Skeletal muscle tissue (tissue), 4 donors: ENCODE data around the gene CHN2. TPM values are rescaled to one million over a fixed set of nuclear protein-coding genes. Genes with fewer than 3 reads are reported as not detected.

Experiments
- H3K27ac ChIP-seq: one replicate; pipeline ENCODE4 v1.7.0; 2013; ENCODE audit warnings: mild to moderate bottlenecking, low read depth, low read length, inconsistent platforms
- H3K27me3 ChIP-seq, 3 donors: one replicate each; pipeline ENCODE4 v1.7.0; 2013; ENCODE audit warnings: low read length in 3 of 3; ENCODE audit not compliant: control insufficient read depth in 3 of 3, insufficient read depth in 3 of 3
- H3K36me3 ChIP-seq, 3 donors: one replicate each; pipeline ENCODE4 v1.7.0; 2013; ENCODE audit warnings: low read length in 3 of 3; ENCODE audit not compliant: control insufficient read depth in 3 of 3, insufficient read depth in 3 of 3
- H3K4me1 ChIP-seq, 3 donors: one replicate each; pipeline ENCODE4 v1.7.0; 2013; ENCODE audit warnings: low read length in 3 of 3, mild to moderate bottlenecking in 3 of 3; ENCODE audit not compliant: control insufficient read depth in 3 of 3, insufficient read depth in 3 of 3
- H3K4me3 ChIP-seq, 3 donors: one replicate each; pipeline ENCODE4 v1.7.0; 2013; ENCODE audit warnings: low read length in 3 of 3
- H3K9ac ChIP-seq, 3 donors: one replicate each; pipeline ENCODE4 v1.7.0; 2013; ENCODE audit warnings: low read length in 3 of 3, mild to moderate bottlenecking in 3 of 3, moderate library complexity in 2 of 3, low read depth in 1 of 3
- H3K9me3 ChIP-seq, 3 donors: one replicate each; pipeline ENCODE4 v1.7.0; 2013; ENCODE audit warnings: low read length in 3 of 3; ENCODE audit not compliant: control insufficient read depth in 3 of 3
- total RNA-seq: library from RNA; depleted of rRNA; stranded (reverse); fragments of >200 nt; gene quantifications from one replicate; pipeline ENCODE4 v1.2.3, GENCODE V29; 2014
- donor health status: Osteomylitis.

Gene CHN2
- total RNA-seq, 1 donor from 2014 or later: 11.0 TPM

GRCh38 chr7:29288181-29289091, 93.9 kb downstream of the CHN2 start:
- Histone ChIP-seq H3K9ac (no peak overlapping the region), H3K4me1 (no peaks in the 10 kb centered on the region), H3K27me3 (no peaks in the 10 kb centered on the region), H3K9me3 (no peaks in the 10 kb centered on the region), H3K36me3 (no peaks in the 10 kb centered on the region), H3K27ac (no peak overlapping the region), H3K4me3 (no peak overlapping the region)

GRCh38 chr7:29289156-29290021, 94.8 kb downstream of the CHN2 start:
- no peak overlapping the region for H3K9ac ChIP-seq
- H3K9me3 ChIP-seq: no peaks in the 10 kb centered on the region
- no peaks in the 10 kb centered on the region for H3K36me3 ChIP-seq
- no peak overlapping the region for H3K4me3 ChIP-seq
- H3K4me1 ChIP-seq: no peaks in the 10 kb centered on the region
- H3K27me3 ChIP-seq: no peaks in the 10 kb centered on the region
- no peak overlapping the region for H3K27ac ChIP-seq

GRCh38 chr7:29290829-29291228, 96.3 kb downstream of the CHN2 start:
- Histone ChIP-seq H3K27ac (no peak overlapping the region), H3K4me1 (no peaks in the 10 kb centered on the region)

GRCh38 chr7:29291723-29292618, 97.4 kb downstream of the CHN2 start:
- Histone ChIP-seq H3K9ac (no peak overlapping the region), H3K27ac (no peak overlapping the region), H3K4me1 (no peaks in the 10 kb centered on the region), H3K4me3 (no peak overlapping the region), H3K9me3 (no peaks in the 10 kb centered on the region), H3K27me3 (no peaks in the 10 kb centered on the region), H3K36me3 (no peaks in the 10 kb centered on the region)

More at GRCh38 chr7:29290829-29291228, 96.3 kb downstream of the CHN2 start:
- Histone ChIP-seq H3K36me3 (no peaks in the 10 kb centered on the region), H3K9ac (no peak overlapping the region), H3K4me3 (no peak overlapping the region), H3K9me3 (no peaks in the 10 kb centered on the region), H3K27me3 (no peaks in the 10 kb centered on the region)

- no peaks in the 10 kb centered on the region for H3K36me3 ChIP-seq
- no peaks in the 10 kb centered on the region for H3K4me1 ChIP-seq
- no peak overlapping the region for H3K9ac ChIP-seq
- no peak overlapping the region for H3K4me3 ChIP-seq
- no peak overlapping the region for H3K27ac ChIP-seq
- H3K9me3 ChIP-seq: no peaks in the 10 kb centered on the region
- H3K27me3 ChIP-seq: no peaks in the 10 kb centered on the region
These were observed 98.5 kb downstream of the CHN2 start for GRCh38 chr7:29292886-29293658.

GRCh38 chr7:29296421-29296820, 101.8 kb downstream of the CHN2 start:
- H3K9ac ChIP-seq: no peak overlapping the region
- H3K4me1 ChIP-seq: peaks cover 0 to 3% (median 0%) of the 10 kb centered on the region in 3 donors
- H3K27me3 ChIP-seq: no peaks in the 10 kb centered on the region
- peaks cover 0 to 2% (median 0%) of the 10 kb centered on the region in 3 donors for H3K9me3 ChIP-seq
- no peak overlapping the region for H3K27ac ChIP-seq
- H3K36me3 ChIP-seq: no peaks in the 10 kb centered on the region
- H3K4me3 ChIP-seq: no peak overlapping the region

GRCh38 chr7:29297194-29297890, 102.8 kb downstream of the CHN2 start:
- H3K4me1 ChIP-seq: peaks cover 0 to 3% (median 0%) of the 10 kb centered on the region in 3 donors
- no peaks in the 10 kb centered on the region for H3K36me3 ChIP-seq
- H3K27ac ChIP-seq: no peak overlapping the region
- H3K4me3 ChIP-seq: no peak overlapping the region
- no peak overlapping the region for H3K9ac ChIP-seq
- H3K27me3 ChIP-seq: no peaks in the 10 kb centered on the region
- H3K9me3 ChIP-seq: peaks cover 0 to 2% (median 0%) of the 10 kb centered on the region in 3 donors

GRCh38 chr7:29299086-29299485, 104.5 kb downstream of the CHN2 start:
- Histone ChIP-seq H3K36me3 (no peaks in the 10 kb centered on the region), H3K4me3 (no peak overlapping the region), H3K4me1 (peaks cover 0 to 3% (median 0%) of the 10 kb centered on the region in 3 donors), H3K27ac (no peak overlapping the region), H3K9me3 (peaks cover 0 to 2% (median 0%) of the 10 kb centered on the region in 3 donors), H3K27me3 (no peaks in the 10 kb centered on the region), H3K9ac (no peak overlapping the region)
